Activated CD4-positive, alpha-beta T cell treated with anti-CD3 and anti-CD28 coated beads, Interleukin-2, amount 50 U/mL, for 48 hours (primary cell): ENCODE data around the gene TRIOBP.
A peak's percentile ranks its signal among the peaks of the same experiment; 100 is the strongest.

Source experiments
- DNase-seq, 2 experiments: peaks; one replicate each; pipeline ENCODE4 v3.0.0-alpha.2; 2020

The TRIOBP gene

GRCh38 chr22:37664249-37665101 lies 32.4 kb upstream of the TRIOBP start:
- no peak for DNase-seq

DNA sequence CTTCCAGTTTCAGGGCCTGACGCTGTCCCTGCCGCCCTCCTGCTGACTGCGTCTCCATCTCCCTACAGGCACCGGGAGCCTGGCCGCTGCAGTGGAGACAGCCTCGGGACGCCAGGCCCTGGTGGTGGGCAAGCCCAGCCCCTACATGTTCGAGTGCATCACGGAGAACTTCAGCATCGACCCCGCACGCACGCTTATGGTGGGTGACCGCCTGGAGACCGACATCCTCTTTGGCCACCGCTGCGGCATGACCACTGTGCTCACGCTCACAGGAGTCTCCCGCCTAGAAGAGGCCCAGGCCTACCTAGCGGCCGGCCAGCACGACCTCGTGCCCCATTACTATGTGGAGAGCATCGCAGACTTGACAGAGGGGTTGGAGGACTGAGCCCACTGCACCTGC lies 31.4 kb upstream of the TRIOBP start:
- no peak for DNase-seq

- DNase-seq, result no peak
Observed at GRCh38 chr22:37669586-37669985, 27.3 kb upstream of the TRIOBP start.

- peak in 1 of 2 experiments; percentile 20 for DNase-seq
Observed at GRCh38 chr22:37672206-37672919, 24.5 kb upstream of the TRIOBP start.

- peak; percentile 33 to 50 for DNase-seq
Observed at GRCh38 chr22:37672920-37673455, 23.9 kb upstream of the TRIOBP start.

- no peak for DNase-seq
Observed at GRCh38 chr22:37674248-37674647, 22.6 kb upstream of the TRIOBP start.

DNA sequence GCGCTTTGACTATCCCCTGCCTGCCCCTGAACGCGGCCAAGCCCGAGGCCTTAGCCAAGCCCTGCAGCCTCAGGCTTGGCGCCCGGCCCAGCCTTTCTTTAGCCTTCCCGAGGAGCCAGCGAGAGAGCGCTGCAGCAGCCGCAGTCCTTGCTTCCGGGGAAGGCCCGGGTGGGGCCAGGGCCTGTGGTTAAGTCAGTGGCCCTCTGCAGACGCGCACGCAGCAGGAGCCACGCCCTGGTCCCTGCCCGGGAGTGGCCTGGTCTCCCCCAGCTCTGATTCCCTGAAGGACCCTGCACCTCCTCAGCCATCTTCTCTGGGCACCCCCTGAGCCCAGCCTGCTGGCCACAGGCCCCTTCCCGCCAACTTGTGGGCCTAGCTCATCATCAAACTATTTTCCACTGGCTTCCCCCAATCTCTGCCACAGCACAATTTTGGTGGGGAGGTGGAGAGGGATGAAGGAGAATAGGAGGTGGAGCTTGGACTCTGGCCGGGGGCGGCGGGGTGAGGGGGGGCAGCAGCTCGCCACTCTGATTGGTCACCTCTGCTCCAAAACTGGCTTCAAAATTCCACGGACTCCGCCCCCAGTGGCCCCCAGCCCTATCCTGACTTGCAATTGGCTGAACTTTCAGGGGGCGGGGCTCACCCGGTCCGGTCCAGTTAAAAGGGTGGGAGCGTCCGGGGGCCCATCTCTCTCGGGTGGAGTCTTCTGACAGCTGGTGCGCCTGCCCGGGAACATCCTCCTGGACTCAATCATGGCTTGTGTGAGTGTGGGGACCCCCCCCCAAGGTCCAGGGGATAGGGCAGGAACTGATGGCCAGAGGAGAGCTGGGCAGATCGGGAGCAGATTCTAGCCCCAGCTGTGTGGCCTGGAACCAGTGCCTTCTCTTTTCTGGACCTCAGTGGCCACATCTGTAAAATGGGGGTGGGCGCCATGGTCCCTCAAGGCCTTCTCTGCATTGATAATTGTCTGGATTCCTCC lies 21.6 kb upstream of the TRIOBP start, which contains the start of gene LGALS1:
Gene LGALS1 (plus strand): TSS at position 686 of the 979 bp plus-strand sequence. CDS start 67 bp downstream, at position 753.
- DNase-seq, result peak; percentile 82 to 88

- DNase-seq, result peak; percentile 34 to 53
Observed at GRCh38 chr22:37675930-37676735, 20.7 kb upstream of the TRIOBP start.

DNA sequence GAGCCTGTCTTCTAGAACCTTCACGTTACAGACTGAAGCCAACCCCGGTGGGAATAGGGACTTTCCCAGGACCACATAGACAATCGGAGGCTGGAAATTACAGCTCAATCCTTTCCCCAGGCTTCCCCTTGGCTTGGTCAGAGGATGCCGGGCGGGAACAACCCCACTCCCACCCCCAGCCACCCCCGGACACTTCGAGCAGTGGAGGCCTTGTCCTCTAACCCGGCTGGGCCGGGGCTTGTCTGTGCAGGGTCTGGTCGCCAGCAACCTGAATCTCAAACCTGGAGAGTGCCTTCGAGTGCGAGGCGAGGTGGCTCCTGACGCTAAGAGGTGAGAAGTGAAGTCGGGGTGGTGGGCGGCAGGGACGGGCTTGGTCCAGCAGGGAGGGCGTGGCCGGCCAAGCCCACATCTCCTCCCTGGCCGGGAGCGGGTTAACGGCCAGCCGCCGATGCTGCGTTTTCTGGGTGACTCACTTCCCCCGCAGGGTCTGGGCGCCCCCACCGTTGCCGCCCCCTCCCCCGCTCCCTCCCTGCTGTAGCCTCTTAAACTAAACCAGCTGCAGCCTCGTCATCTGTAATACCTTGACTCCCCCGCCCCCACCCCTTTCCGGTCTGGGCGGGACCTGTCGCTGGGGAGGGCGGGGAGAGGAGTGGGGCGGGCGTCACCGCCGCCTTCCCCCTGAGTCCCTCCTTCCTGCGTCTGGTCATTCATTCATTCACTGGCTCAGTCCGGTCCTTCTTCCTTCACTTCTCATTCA lies 19.9 kb upstream of the TRIOBP start:
- DNase-seq, result peak; percentile 93 to 95

- no peak for DNase-seq
Observed at GRCh38 chr22:37677493-37677974, 19.3 kb upstream of the TRIOBP start.

- DNase-seq, result no peak
Observed at GRCh38 chr22:37678372-37678771, 18.5 kb upstream of the TRIOBP start.

- no peak for DNase-seq
Observed at GRCh38 chr22:37679670-37680069, 17.2 kb upstream of the TRIOBP start.

- DNase-seq, result no peak
Observed at GRCh38 chr22:37680191-37680851, 16.5 kb upstream of the TRIOBP start.

DNA sequence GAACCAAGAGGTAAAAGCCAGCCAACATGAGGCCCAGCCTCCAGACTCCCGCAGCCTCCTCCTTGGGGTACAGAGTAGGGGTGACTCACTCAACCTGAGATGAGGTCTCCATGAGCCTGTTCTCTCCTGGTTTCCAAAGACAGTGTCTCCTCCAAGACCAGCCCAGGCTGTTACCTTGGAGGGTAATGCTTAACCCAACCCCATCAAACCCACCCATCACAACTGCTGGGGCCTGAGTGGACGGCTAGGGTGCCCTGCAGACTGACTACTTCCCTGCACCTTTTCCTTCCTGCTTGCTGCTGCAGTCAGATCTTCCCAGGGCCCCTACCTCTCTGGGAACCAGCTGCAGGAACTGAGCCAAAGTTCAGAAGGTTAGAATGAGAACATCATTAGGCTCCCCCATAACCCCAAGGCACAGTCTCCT lies 15.8 kb upstream of the TRIOBP start:
- no peak for DNase-seq

GRCh38 chr22:37681556-37682049 lies 15.2 kb upstream of the TRIOBP start:
- peak; percentile 76 to 85 for DNase-seq

DNA sequence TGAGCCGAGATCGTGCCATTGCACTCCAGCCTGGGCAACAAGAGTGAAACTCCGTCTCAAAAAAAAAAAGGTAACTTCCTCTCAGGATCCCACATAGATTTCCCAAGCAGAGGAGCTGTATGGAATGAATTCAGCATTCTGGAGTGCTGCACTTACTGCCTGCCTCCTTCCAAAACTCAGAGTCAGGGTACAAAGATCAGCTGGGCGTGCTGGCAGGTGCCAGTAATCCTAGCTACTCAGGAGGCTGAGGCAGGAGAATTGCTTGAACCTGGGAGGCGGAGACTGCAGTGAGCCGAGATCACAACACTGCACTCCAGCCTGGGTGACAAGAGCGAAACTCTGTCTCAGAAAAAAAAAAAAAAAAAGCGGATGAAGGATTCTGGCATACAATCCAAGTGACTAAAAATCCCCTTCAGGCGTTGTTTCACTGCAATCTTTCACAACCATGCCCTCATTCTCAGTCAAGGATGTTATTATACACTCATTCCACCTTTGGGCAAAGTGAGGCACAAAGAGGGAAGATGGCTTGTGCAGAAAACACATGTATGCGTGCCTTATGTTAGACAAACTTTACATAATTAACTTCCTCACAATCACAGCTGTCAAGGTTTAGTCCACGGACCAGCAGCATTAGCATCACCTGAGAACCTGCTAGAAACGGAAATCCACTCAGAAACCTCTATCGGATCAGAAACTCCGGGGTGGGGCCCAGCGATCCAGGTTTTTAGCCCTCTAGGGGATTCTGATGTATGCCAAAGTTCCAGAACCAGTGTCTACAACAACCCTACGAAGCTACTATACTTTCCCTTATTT lies 11.8 kb upstream of the TRIOBP start:
- DNase-seq, result no peak

- peak; percentile 78 to 83 for DNase-seq
Observed at GRCh38 chr22:37686002-37686982, 10.6 kb upstream of the TRIOBP start, which contains the start of gene NOL12. TSS of gene NOL12 (plus strand) at chr22:37686343. CDS start at chr22:37686393, 50 bp downstream.
